Adrenal gland (tissue), 12 donors: Measurements from ENCODE around the gene RABL6. TPM values are rescaled to one million over a fixed set of nuclear protein-coding genes. Genes with fewer than 3 reads are reported as not detected.
"Not testable (repeated sequence)": the region's sequence is repeated elsewhere in the genome, so short reads cannot be mapped to it uniquely, and the experiment has no call there.

Experiments used
- DNase-seq, 7 donors: peaks; one replicate each; pipeline ENCODE4 v3.0.0-alpha.2; 2019 to 2020
- H3K27ac ChIP-seq, 5 donors: fragments of 200-600 bp; sonication (generic) in 4 of 5; 1 replicate in 3 of 5; 2 replicates in 2 of 5; pipeline versions ENCODE4 v1.5.1 to v1.8.0; 2016 to 2020; ENCODE audit warnings: mild to moderate bottlenecking in 1 of 5
- H3K27me3 ChIP-seq: fragments of 200-600 bp; 2 replicates; pipeline ENCODE4 v1.8.0; 2021
- H3K36me3 ChIP-seq, 2 donors: fragments of 200-600 bp; replicated peaks in 1 of 2; 1 replicate in 1 of 2; 2 replicates in 1 of 2; pipeline versions ENCODE4 v1.5.1 to v1.8.0; 2018 to 2022
- H3K4me1 ChIP-seq, 2 donors: fragments of 200-600 bp; replicated peaks in 1 of 2; 1 replicate in 1 of 2; 2 replicates in 1 of 2; pipeline versions ENCODE4 v1.5.1 to v1.8.0; 2018 to 2021
- H3K4me3 ChIP-seq, 4 donors: fragments of 200-600 bp; sonication (generic) in 3 of 4; one replicate each; pipeline ENCODE4 v1.5.1; 2016 to 2018
- H3K9me3 ChIP-seq, 3 donors: fragments of 200-600 bp; sonication (generic) in 1 of 3; replicated peaks in 1 of 3; 1 replicate in 2 of 3; 2 replicates in 1 of 3; pipeline versions ENCODE4 v1.5.1 to v1.8.0; 2016 to 2021
- POLR2A ChIP-seq, 2 donors: fragments of 450-650 bp; IDR thresholded peaks; one replicate each; pipeline ENCODE4 v1.6.1; 2017; ENCODE audit warnings: antibody characterized with exemption in 2 of 2, mild to moderate bottlenecking in 2 of 2, moderate library complexity in 1 of 2
- WGBS, 4 donors: extraction: QIAGEN DNeasy Blood & Tissue Kit in 2 of 4; methylation state at CpG; one replicate each; pipeline versions ENCODE4 v1.1.5 to v1.1.7; 2013 to 2017; 5-methylcytosine and 5-hydroxymethylcytosine counted together
- intact Hi-C, 2 donors: fragments of 100-400 bp; cut with DNase I; formaldehyde crosslinking; loops; one replicate each; pipeline versions ENCODE4 v1.14.1 to v1.15.0; 2022 to 2023
- polyA plus RNA-seq, 3 donors: library from polyadenylated mRNA; stranded (reverse); fragments of 200-250 nt in 2 of 3; fragments of 350-450 nt in 1 of 3; fragmentation: Illumina TruSeq in 1 of 3; extraction: RNeasy Lipid Tissue Mini Kit (QIAGEN cat#74804) in 1 of 3; gene quantifications; one replicate each; pipeline ENCODE4 v1.2.3, GENCODE V29; 2013 to 2014
- total RNA-seq, 9 donors: library from RNA; depleted of rRNA in 4 of 9; stranded (reverse); fragments of >200 nt in 4 of 9; fragments of 120-200 nt in 1 of 9; fragmentation: NEBNext Ultra II Directional in 1 of 9; extraction: Animal tissue kit (Norgen Biotek cat#: 25700) in 1 of 9; gene quantifications; one replicate each; pipeline versions ENCODE4 v1.1.0 to v1.2.4, GENCODE V29; 2013 to 2023
- TF ChIP-seq, protein P1 (sequence below), 6 experiments: fragments of 450-650 bp in 4 of 6; fragments of 200-600 bp in 2 of 6; sonication (generic) in 1 of 6; IDR thresholded peaks; 1 replicate in 5 of 6; 2 replicates in 1 of 6; pipeline versions ENCODE4 v1.5.1 to v1.8.0; 2016 to 2021; ENCODE audit warnings: antibody characterized with exemption in 6 of 6, mild to moderate bottlenecking in 2 of 6, moderate library complexity in 1 of 6
- donor health status: healthy with polysubstance abuse.
- donor health status: Bipolar disorder and iron deficiency.
- donor health status: DM: yes; HTN: yes; CAD: no.
- donor health status: DM: no; HTN: no; CAD: no.
- donor health status: DM: no; HTN: no; CAD: no.
- donor health status: DM: yes; HTN: yes; CAD: no.

RABL6 gene
- total and polyA plus RNA-seq, 12 donors, result 20.9 to 150 (median 61.0) TPM

DNA sequence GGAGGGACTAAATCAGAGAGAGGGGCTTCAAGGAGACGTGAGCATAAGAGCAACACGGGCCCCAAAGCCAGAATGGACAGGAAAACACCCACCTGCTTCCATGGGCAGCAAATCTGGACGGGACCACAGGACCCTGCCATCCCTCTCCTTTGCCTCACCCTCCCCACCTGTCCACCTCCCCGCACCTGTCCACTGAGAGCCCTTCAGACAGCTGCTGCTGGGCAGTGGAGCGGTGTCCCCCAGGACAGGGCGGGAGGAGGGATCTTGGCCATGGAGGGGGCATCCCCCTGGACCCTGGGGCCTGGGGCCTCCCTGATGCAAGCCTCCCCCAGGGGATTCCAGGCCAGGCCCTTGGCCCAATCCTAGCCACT, 9.1 kb upstream of the RABL6 start:
- TF ChIP-seq POLR2A (IDR thresholded peaks at IDR 0.05), result no peak
- TF ChIP-seq, protein P1, sequence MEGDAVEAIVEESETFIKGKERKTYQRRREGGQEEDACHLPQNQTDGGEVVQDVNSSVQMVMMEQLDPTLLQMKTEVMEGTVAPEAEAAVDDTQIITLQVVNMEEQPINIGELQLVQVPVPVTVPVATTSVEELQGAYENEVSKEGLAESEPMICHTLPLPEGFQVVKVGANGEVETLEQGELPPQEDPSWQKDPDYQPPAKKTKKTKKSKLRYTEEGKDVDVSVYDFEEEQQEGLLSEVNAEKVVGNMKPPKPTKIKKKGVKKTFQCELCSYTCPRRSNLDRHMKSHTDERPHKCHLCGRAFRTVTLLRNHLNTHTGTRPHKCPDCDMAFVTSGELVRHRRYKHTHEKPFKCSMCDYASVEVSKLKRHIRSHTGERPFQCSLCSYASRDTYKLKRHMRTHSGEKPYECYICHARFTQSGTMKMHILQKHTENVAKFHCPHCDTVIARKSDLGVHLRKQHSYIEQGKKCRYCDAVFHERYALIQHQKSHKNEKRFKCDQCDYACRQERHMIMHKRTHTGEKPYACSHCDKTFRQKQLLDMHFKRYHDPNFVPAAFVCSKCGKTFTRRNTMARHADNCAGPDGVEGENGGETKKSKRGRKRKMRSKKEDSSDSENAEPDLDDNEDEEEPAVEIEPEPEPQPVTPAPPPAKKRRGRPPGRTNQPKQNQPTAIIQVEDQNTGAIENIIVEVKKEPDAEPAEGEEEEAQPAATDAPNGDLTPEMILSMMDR (IDR thresholded peaks at IDR 0.05), result no peak
- no peak overlapping the region for H3K27ac ChIP-seq
- DNase-seq, result no peak
- peaks cover 7% of the 10 kb centered on the region for H3K27me3 ChIP-seq
- 71 to 81% (median 78%) methylated on average over 3 to 6 of the region's 6 CpGs for WGBS, 4 donors
- intact Hi-C loops, result loop anchor here in 1 of 2 donors (10.0 kb wide), 1 partner anchor 46 kb away; the partner anchor contains the start of genes AJM1 and PHPT1
- H3K4me1 ChIP-seq, result peaks cover 0 to 29% of the 10 kb centered on the region in 2 donors
- no peak overlapping the region for H3K4me3 ChIP-seq
- H3K36me3 ChIP-seq, result no peaks in the 10 kb centered on the region
- no peaks in the 10 kb centered on the region for H3K9me3 ChIP-seq

DNA sequence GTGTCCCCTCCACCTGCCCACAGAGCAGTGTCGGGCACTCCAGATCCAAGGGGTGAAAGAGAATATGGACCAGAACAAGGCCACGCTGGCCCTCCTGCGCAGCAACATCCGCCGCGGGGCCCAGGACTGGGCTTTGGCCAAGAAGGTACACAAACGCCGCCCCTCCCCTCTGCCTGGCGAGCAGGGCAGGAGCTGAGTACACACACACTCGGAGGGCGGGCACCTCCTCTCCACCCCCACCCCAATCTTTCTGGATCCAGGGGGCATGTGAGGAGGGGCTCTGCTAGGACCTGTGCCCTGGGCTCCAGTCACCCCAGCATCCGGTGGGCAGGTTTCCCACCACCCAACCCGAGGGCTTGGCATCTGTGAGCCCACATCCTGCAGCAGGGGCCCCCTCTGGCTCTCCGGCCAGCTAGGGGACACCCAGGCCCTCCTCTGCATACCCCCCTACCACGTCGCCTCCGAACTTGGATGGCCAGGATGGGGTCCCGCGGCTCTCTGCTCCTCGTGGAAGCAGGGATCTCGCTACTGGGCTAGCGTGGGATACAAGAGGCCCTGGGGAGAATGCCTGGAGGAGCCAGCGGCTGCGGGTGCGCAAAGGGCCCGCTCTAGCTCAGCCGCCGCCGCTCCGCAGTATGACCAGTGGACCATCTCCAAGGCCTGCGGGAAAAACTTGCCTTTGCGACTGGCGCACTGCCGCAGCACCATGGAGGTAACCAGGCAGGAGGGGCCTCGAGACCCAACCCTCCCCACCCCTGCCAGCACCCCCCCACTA, 8.5 kb upstream of the RABL6 start:
- H3K4me1 ChIP-seq, result peaks cover 0 to 29% of the 10 kb centered on the region in 2 donors
- DNase-seq, result no peak
- H3K27ac ChIP-seq, result peak overlapping the region in 1 of 5 donors; percentile 38
- intact Hi-C loops, result loop anchor here in 1 of 2 donors (10.0 kb wide), 1 partner anchor 46 kb away; the partner anchor contains the start of genes AJM1 and PHPT1
- 23 to 40% (median 28%) methylated on average over 2 to 35 of the region's 35 CpGs for WGBS, 4 donors
- peak overlapping the region in 1 of 4 donors; percentile 50 for H3K4me3 ChIP-seq
- no peaks in the 10 kb centered on the region for H3K36me3 ChIP-seq
- no peaks in the 10 kb centered on the region for H3K9me3 ChIP-seq
- peaks cover 7% of the 10 kb centered on the region for H3K27me3 ChIP-seq
- TF ChIP-seq, protein P1 (IDR thresholded peaks at IDR 0.05), result no peak
- no peak for TF ChIP-seq POLR2A (IDR thresholded peaks at IDR 0.05)

DNA sequence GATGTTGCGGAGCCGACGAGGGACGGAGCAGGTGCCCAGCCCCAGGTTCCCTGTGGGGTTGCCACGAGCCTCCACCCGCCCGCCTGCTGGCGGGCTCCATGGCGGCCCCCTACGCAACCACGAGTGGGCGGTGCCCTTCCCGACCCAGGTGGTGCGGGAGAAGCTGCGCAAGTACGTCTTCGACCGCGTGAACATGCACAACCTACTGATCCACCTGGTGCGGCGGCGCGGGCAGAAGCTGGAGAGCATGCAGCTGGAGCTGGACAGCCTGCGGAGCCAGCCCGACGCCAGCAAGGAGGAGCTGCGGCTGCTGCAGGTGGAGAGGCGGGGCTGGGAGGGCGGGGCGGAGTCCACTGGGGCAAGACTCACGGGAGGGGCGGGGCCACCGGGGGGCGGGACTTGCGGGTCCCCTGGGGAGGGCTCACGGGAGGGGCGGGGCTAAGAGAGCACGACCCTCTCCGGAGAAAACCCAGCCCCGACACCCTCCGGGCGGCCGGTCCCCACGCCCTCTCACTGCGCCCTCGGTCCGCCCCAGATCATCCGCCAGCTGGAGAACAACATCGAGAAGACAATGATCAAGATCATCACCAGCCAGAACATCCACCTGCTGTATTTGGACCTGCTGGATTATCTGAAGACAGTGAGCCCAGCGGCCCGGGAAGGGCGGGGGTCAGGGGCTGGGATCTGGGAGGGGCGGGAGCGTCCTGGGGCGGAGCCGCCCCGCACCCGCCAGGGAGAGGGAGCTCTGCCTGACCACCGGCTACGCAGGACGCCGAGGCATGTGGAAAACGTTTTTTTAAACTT, 7.7 kb upstream of the RABL6 start:
- Histone ChIP-seq H3K36me3 (no peaks in the 10 kb centered on the region), H3K27me3 (peaks cover 7% of the 10 kb centered on the region), H3K4me1 (peaks cover 0 to 29% of the 10 kb centered on the region in 2 donors), H3K4me3 (peak overlapping the region in 1 of 4 donors; percentile 50), H3K27ac (peak overlapping the region in 2 of 5 donors; percentile 35 to 38), H3K9me3 (no peaks in the 10 kb centered on the region)
- 0 to 1% (median 0%) methylated on average over 10 to 63 of the region's 63 CpGs for WGBS, 4 donors
- no peak for TF ChIP-seq POLR2A (IDR thresholded peaks at IDR 0.05)
- TF ChIP-seq, protein P1 (IDR thresholded peaks at IDR 0.05), result no peak
- intact Hi-C loops, result loop anchor here in 1 of 2 donors (10.0 kb wide), 1 partner anchor 45 kb away; the partner anchor contains the start of genes AJM1 and PHPT1
- peak; percentile 79 to 94 (median 90) for DNase-seq

DNA sequence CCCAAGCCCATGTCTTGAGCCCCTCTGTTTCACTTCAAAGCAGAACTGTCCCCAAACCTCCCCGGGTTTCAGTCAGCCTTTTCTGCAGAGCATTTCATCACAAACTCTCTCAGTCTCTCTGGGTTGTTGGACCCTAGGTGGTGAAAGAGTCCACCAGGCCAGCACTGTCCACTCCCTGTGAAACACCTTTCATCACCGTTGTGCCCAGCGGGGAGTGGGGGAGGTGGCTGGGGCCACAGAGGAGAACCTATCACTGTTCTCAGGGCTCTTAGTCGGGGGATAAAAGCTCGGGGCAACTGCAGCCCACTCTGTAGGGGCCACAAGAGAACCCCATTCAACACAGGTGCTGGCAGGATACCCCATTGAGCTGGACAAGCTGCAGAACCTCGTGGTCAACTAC, 5.4 kb upstream of the RABL6 start:
- intact Hi-C loops, result no loop called here
- no peaks in the 10 kb centered on the region for H3K36me3 ChIP-seq
- no peaks in the 10 kb centered on the region for H3K9me3 ChIP-seq
- H3K27me3 ChIP-seq, result peaks cover 7% of the 10 kb centered on the region
- DNase-seq, result no peak
- 76 to 81% (median 77%) methylated on average over 5 to 6 of the region's 6 CpGs for WGBS, 4 donors
- H3K4me1 ChIP-seq, result peaks cover 8 to 33% of the 10 kb centered on the region in 2 donors
- TF ChIP-seq POLR2A (IDR thresholded peaks at IDR 0.05), result no peak
- TF ChIP-seq, protein P1 (IDR thresholded peaks at IDR 0.05), result no peak
- no peak overlapping the region for H3K27ac ChIP-seq
- H3K4me3 ChIP-seq, result no peak overlapping the region

- H3K4me3 ChIP-seq, H3K36me3 ChIP-seq, H3K9me3 ChIP-seq, H3K27ac ChIP-seq, intact Hi-C loops, H3K27me3 ChIP-seq, DNase-seq: not testable (repeated sequence)
- WGBS, 4 donors, result 64 to 90% (median 77%) methylated on average over 2 to 7 of the region's 9 CpGs; no CpG with 5 or more reads in 1 of the 4 donors
- peaks cover 9 to 35% of the 10 kb centered on the region in 2 donors for H3K4me1 ChIP-seq
Measured at GRCh38 chr9:136803009-136803550, 4.7 kb upstream of the RABL6 start.
